SU-DHL-6 (cell line): ENCODE measurements around the gene AKIP1.

Experiments
- EZH2phosphoT487 ChIP-seq: fragments of 200-600 bp; sonication (generic), shearing (Covaris generic); conservative IDR thresholded peaks from 2 replicates; pipeline ENCODE4 v1.6.1; 2018; ENCODE audit warnings: mild to moderate bottlenecking, antibody characterized with exemption, low read length, moderate library complexity, mixed read lengths
- TF ChIP-seq, protein P1 (sequence below): fragments of 200-600 bp; sonication (generic); IDR thresholded peaks from one replicate; pipeline ENCODE4 v1.5.1; 2017; ENCODE audit warnings: antibody characterized with exemption, mild to moderate bottlenecking, low read length, moderate library complexity; ENCODE audit not compliant: insufficient read depth, poor library complexity, severe bottlenecking

GRCh38 chr11:8937659-8938058, 26.7 kb downstream of the AKIP1 start:
- TF ChIP-seq, protein P1, sequence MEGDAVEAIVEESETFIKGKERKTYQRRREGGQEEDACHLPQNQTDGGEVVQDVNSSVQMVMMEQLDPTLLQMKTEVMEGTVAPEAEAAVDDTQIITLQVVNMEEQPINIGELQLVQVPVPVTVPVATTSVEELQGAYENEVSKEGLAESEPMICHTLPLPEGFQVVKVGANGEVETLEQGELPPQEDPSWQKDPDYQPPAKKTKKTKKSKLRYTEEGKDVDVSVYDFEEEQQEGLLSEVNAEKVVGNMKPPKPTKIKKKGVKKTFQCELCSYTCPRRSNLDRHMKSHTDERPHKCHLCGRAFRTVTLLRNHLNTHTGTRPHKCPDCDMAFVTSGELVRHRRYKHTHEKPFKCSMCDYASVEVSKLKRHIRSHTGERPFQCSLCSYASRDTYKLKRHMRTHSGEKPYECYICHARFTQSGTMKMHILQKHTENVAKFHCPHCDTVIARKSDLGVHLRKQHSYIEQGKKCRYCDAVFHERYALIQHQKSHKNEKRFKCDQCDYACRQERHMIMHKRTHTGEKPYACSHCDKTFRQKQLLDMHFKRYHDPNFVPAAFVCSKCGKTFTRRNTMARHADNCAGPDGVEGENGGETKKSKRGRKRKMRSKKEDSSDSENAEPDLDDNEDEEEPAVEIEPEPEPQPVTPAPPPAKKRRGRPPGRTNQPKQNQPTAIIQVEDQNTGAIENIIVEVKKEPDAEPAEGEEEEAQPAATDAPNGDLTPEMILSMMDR: no peak
- no peak for TF ChIP-seq EZH2phosphoT487
